OCI-LY3 (cell line): ENCODE data around the gene MEI4.

Experiments used
- EZH2phosphoT487 ChIP-seq: fragments of 200-600 bp; shearing (Covaris generic); IDR thresholded peaks from 2 replicates; pipeline ENCODE4 v1.6.1; 2018; ENCODE audit warnings: antibody characterized with exemption, mixed run types, low read depth
- TF ChIP-seq, protein P1 (sequence below): fragments of 200-600, 300-600 bp; sonication (generic); IDR thresholded peaks from 2 replicates; pipeline ENCODE4 v1.5.1; 2014; ENCODE audit warnings: antibody characterized with exemption, low read length, low read depth

- TF ChIP-seq, protein P1, sequence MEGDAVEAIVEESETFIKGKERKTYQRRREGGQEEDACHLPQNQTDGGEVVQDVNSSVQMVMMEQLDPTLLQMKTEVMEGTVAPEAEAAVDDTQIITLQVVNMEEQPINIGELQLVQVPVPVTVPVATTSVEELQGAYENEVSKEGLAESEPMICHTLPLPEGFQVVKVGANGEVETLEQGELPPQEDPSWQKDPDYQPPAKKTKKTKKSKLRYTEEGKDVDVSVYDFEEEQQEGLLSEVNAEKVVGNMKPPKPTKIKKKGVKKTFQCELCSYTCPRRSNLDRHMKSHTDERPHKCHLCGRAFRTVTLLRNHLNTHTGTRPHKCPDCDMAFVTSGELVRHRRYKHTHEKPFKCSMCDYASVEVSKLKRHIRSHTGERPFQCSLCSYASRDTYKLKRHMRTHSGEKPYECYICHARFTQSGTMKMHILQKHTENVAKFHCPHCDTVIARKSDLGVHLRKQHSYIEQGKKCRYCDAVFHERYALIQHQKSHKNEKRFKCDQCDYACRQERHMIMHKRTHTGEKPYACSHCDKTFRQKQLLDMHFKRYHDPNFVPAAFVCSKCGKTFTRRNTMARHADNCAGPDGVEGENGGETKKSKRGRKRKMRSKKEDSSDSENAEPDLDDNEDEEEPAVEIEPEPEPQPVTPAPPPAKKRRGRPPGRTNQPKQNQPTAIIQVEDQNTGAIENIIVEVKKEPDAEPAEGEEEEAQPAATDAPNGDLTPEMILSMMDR = no peak
- TF ChIP-seq EZH2phosphoT487 = no peak
These were observed 186.5 kb downstream of the MEI4 start for GRCh38 chr6:77839292-77839691.
